ENCODE data around the gene GIN1. TPM values are rescaled to one million over a fixed set of nuclear protein-coding genes. Genes with fewer than 3 reads are reported as not detected.

GIN1 gene
- total and polyA plus RNA-seq, 9 of the 15 experiments (the other 6 are each of a cell fraction or from before 2014, with no cell fraction given), result 2.4 to 9.8 (median 7.8) TPM

DNA sequence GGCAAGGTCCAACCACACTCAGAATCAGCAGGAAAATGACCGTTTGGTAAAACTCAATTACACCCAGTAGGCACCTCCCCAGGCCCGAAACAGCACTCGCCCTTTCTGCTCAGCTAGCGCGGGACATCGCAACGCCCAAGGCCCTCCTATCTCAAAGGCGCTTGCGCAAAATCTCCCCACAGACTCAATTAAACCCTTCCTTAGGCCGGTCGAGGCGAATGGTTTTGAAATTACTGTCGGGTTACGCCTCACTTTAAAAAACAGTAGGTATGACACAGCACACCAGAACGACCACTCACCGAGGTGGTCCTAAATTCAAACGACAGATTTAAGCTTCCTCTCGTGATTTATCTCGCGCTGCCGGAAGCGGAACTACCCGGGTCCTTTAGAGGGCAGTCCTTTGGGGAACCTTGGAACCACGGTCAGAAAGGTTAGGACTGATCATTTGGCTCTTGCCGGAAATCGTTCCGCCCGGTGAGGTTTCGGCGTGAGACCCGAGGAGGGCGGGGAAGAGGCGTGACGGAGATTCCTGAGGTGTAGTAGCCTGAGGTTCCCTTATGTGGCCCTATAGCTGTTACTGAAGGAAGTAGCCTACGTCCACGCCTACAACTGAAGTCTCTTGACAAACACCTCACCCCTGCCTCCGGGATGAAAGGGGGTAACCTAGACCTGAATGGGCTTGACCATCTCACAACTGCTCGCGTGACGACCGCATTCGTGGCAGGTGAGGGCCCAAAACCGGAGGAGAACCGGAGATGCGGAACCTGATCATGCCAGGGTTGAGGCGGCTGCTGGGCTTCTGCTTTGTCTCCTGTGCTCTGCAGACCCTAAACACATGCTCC, at the start of gene GIN1, which contains the start of gene PPIP5K2 (continued):
- TF ChIP-seq NR3C1 (CRISPR knock-in tag; IDR thresholded peaks at IDR 0.05), result no peak
- no peak for TF ChIP-seq ZNF212 (CRISPR knock-in tag; IDR thresholded peaks at IDR 0.05)
- TF ChIP-seq PHTF2 (CRISPR knock-in tag; IDR thresholded peaks at IDR 0.05), result no peak
- TF ChIP-seq EHMT2 (IDR thresholded peaks at IDR 0.05), result no peak
- TF ChIP-seq ZNF184 (CRISPR knock-in tag; IDR thresholded peaks at IDR 0.05), result no peak
- 0 out of 2 replicates have a peak, but pooled peaks have one; percentile 30 for TF ChIP-seq ZNF197 (CRISPR knock-in tag; IDR thresholded peaks at IDR 0.05; ENCODE audit: low read depth)
- TF ChIP-seq, protein P1, sequence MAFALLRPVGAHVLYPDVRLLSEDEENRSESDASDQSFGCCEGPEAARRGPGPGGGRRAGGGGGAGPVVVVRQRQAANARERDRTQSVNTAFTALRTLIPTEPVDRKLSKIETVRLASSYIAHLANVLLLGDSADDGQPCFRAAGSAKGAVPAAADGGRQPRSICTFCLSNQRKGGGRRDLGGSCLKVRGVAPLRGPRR (CRISPR knock-in tag; IDR thresholded peaks at IDR 0.05), result no peak
- TF ChIP-seq, protein P2, sequence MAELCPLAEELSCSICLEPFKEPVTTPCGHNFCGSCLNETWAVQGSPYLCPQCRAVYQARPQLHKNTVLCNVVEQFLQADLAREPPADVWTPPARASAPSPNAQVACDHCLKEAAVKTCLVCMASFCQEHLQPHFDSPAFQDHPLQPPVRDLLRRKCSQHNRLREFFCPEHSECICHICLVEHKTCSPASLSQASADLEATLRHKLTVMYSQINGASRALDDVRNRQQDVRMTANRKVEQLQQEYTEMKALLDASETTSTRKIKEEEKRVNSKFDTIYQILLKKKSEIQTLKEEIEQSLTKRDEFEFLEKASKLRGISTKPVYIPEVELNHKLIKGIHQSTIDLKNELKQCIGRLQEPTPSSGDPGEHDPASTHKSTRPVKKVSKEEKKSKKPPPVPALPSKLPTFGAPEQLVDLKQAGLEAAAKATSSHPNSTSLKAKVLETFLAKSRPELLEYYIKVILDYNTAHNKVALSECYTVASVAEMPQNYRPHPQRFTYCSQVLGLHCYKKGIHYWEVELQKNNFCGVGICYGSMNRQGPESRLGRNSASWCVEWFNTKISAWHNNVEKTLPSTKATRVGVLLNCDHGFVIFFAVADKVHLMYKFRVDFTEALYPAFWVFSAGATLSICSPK (IDR thresholded peaks at IDR 0.05; ENCODE audit: borderline replicate concordance), result no peak
- no peak for TF ChIP-seq FOS (IDR thresholded peaks at IDR 0.05; ENCODE audit: extremely low read depth, insufficient read length)
- peak; percentile 100 for TF ChIP-seq GABPA (tag; conservative IDR thresholded peaks at IDR 0.05; ENCODE audit: low read depth)
- TF ChIP-seq JUND (IDR thresholded peaks at IDR 0.05; ENCODE audit: borderline replicate concordance, low read depth, low read length), result peak; percentile 73
- peak; percentile 61; the same call in 2 of the 3 replicates for TF ChIP-seq JUND (tag; IDR thresholded peaks at IDR 0.05; ENCODE audit: borderline replicate concordance, low read depth, low read length)
- TF ChIP-seq CHCHD3 (CRISPR knock-in tag; IDR thresholded peaks at IDR 0.05), result no peak
- no peak for TF ChIP-seq CBX8 (IDR thresholded peaks at IDR 0.05; ENCODE audit: borderline replicate concordance, extremely low read depth, low read depth, low read length, poor library complexity, severe bottlenecking)
- TF ChIP-seq SMC3 (conservative IDR thresholded peaks at IDR 0.05; ENCODE audit: insufficient read depth, low read depth, low read length), result no peak
- TF ChIP-seq E2F3 (CRISPR knock-in tag; IDR thresholded peaks at IDR 0.05), result 0 out of 2 replicates have a peak, but pooled peaks have one; percentile 23
- TF ChIP-seq ASH1L (IDR thresholded peaks at IDR 0.05; ENCODE audit: borderline replicate concordance, low read depth, partially characterized antibody), result no peak
- peak; percentile 89; the same call in 1 of the 2 replicates for TF ChIP-seq GTF2E2 (tag; IDR thresholded peaks at IDR 0.05)
- TF ChIP-seq DMBX1 (CRISPR knock-in tag; IDR thresholded peaks at IDR 0.05; ENCODE audit: borderline replicate concordance), result no peak
- TF ChIP-seq, protein P3, sequence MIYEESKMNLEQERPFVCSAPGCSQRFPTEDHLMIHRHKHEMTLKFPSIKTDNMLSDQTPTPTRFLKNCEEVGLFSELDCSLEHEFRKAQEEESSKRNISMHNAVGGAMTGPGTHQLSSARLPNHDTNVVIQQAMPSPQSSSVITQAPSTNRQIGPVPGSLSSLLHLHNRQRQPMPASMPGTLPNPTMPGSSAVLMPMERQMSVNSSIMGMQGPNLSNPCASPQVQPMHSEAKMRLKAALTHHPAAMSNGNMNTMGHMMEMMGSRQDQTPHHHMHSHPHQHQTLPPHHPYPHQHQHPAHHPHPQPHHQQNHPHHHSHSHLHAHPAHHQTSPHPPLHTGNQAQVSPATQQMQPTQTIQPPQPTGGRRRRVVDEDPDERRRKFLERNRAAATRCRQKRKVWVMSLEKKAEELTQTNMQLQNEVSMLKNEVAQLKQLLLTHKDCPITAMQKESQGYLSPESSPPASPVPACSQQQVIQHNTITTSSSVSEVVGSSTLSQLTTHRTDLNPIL (CRISPR knock-in tag; IDR thresholded peaks at IDR 0.05), result no peak
- TF ChIP-seq ZNF785 (CRISPR knock-in tag; IDR thresholded peaks at IDR 0.05), result no peak
- TF ChIP-seq, protein P4, sequence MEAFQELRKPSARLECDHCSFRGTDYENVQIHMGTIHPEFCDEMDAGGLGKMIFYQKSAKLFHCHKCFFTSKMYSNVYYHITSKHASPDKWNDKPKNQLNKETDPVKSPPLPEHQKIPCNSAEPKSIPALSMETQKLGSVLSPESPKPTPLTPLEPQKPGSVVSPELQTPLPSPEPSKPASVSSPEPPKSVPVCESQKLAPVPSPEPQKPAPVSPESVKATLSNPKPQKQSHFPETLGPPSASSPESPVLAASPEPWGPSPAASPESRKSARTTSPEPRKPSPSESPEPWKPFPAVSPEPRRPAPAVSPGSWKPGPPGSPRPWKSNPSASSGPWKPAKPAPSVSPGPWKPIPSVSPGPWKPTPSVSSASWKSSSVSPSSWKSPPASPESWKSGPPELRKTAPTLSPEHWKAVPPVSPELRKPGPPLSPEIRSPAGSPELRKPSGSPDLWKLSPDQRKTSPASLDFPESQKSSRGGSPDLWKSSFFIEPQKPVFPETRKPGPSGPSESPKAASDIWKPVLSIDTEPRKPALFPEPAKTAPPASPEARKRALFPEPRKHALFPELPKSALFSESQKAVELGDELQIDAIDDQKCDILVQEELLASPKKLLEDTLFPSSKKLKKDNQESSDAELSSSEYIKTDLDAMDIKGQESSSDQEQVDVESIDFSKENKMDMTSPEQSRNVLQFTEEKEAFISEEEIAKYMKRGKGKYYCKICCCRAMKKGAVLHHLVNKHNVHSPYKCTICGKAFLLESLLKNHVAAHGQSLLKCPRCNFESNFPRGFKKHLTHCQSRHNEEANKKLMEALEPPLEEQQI (IDR thresholded peaks at IDR 0.05), result peak; percentile 91
